ENCODE results near the gene LRBA.

The LRBA gene

GRCh38 chr4:150681063-150681462, 334.0 kb downstream of the LRBA start:
- Histone ChIP-seq H2BK120ac (ENCODE audit: low read depth, low read length) (no peak overlapping the region), H4K8ac (ENCODE audit: low read depth, low read length) (no peak overlapping the region), H3K4me2 (ENCODE audit: insufficient read depth, low read length, poor library complexity, severe bottlenecking) (no peak overlapping the region), H3K36me3 (replicated peaks in 1 of 2; ENCODE audit: control insufficient read depth in 2 of 2, insufficient read depth in 2 of 2, low read length in 2 of 2) (no peaks in the 10 kb centered on the region), H2AK5ac (ENCODE audit: low read depth, low read length) (no peak overlapping the region), H3K79me1 (ENCODE audit: low read depth, low read length) (no peaks in the 10 kb centered on the region), H3K27me3 (ENCODE audit: control insufficient read depth in 3 of 3, insufficient read depth in 3 of 3, low read depth in 1 of 3, low read length in 3 of 3) (no peaks in the 10 kb centered on the region), H2BK12ac (ENCODE audit: low read length) (no peak overlapping the region), H2BK5ac (ENCODE audit: low read length) (no peak overlapping the region), H2BK15ac (ENCODE audit: low read length) (no peak overlapping the region), H3K4me1 (ENCODE audit: control insufficient read depth in 2 of 2, insufficient read depth in 1 of 2, low read depth in 1 of 2, low read length in 2 of 2) (peaks cover 4 to 6% of the 10 kb centered on the region in 2 donors), H3K4me3 (ENCODE audit: low read length in 2 of 2) (no peak overlapping the region), H3K9ac (ENCODE audit: low read depth, low read length, poor library complexity) (no peak overlapping the region), H3K14ac (ENCODE audit: low read length) (no peak overlapping the region), H3K18ac (ENCODE audit: low read length) (no peak overlapping the region), H3K27ac (replicated peaks; ENCODE audit: low read length) (no peak overlapping the region), H3K23ac (ENCODE audit: low read depth, low read length, poor library complexity) (no peak overlapping the region), H4K91ac (ENCODE audit: low read depth, low read length, poor library complexity) (no peak overlapping the region), H2AFZ (ENCODE audit: low read length) (no peak overlapping the region), H3K9me3 (replicated peaks in 1 of 2; ENCODE audit: control insufficient read depth in 2 of 2, insufficient read depth in 1 of 2, low read depth in 1 of 2, low read length in 2 of 2) (no peaks in the 10 kb centered on the region), H3K4ac (ENCODE audit: low read length) (no peak overlapping the region)
- DNase-seq (ENCODE audit: low spot score), result no peak

GRCh38 chr4:150680651-150681050, 334.4 kb downstream of the LRBA start:
- no peak overlapping the region for H4K8ac ChIP-seq (ENCODE audit: low read depth, low read length)
- no peak overlapping the region for H2AK5ac ChIP-seq (ENCODE audit: low read depth, low read length)
- no peak overlapping the region for H3K23ac ChIP-seq (ENCODE audit: low read depth, low read length, poor library complexity)
- H3K18ac ChIP-seq (ENCODE audit: low read length), result no peak overlapping the region
- H3K36me3 ChIP-seq (replicated peaks in 1 of 2; ENCODE audit: control insufficient read depth in 2 of 2, insufficient read depth in 2 of 2, low read length in 2 of 2), result no peaks in the 10 kb centered on the region
- H3K9ac ChIP-seq (ENCODE audit: low read depth, low read length, poor library complexity), result no peak overlapping the region
- no peak overlapping the region for H2BK12ac ChIP-seq (ENCODE audit: low read length)
- H2AFZ ChIP-seq (ENCODE audit: low read length), result no peak overlapping the region
- H3K4me2 ChIP-seq (ENCODE audit: insufficient read depth, low read length, poor library complexity, severe bottlenecking), result no peak overlapping the region
- H2BK5ac ChIP-seq (ENCODE audit: low read length), result no peak overlapping the region
- no peak overlapping the region for H3K14ac ChIP-seq (ENCODE audit: low read length)
- H4K91ac ChIP-seq (ENCODE audit: low read depth, low read length, poor library complexity), result no peak overlapping the region
- no peaks in the 10 kb centered on the region for H3K9me3 ChIP-seq (replicated peaks in 1 of 2; ENCODE audit: control insufficient read depth in 2 of 2, insufficient read depth in 1 of 2, low read depth in 1 of 2, low read length in 2 of 2)
- DNase-seq (ENCODE audit: low spot score), result no peak
- peaks cover 4 to 6% of the 10 kb centered on the region in 2 donors for H3K4me1 ChIP-seq (ENCODE audit: control insufficient read depth in 2 of 2, insufficient read depth in 1 of 2, low read depth in 1 of 2, low read length in 2 of 2)
- no peak overlapping the region for H3K27ac ChIP-seq (replicated peaks; ENCODE audit: low read length)
- H3K27me3 ChIP-seq (ENCODE audit: control insufficient read depth in 3 of 3, insufficient read depth in 3 of 3, low read depth in 1 of 3, low read length in 3 of 3), result no peaks in the 10 kb centered on the region
- no peak overlapping the region for H3K4me3 ChIP-seq (ENCODE audit: low read length in 2 of 2)
- no peaks in the 10 kb centered on the region for H3K79me1 ChIP-seq (ENCODE audit: low read depth, low read length)
- no CpG with 5 or more reads among the region's 5 CpGs for WGBS, 2 donors (ENCODE audit: extremely low coverage in 2 of 2, insufficient read length in 2 of 2, insufficient replicate concordance in 1 of 2)
- no peak overlapping the region for H3K4ac ChIP-seq (ENCODE audit: low read length)
- no peak overlapping the region for H2BK15ac ChIP-seq (ENCODE audit: low read length)
- no peak overlapping the region for H2BK120ac ChIP-seq (ENCODE audit: low read depth, low read length)

GRCh38 chr4:150679765-150680343, 335.2 kb downstream of the LRBA start:
- no CpG with 5 or more reads among the region's 3 CpGs for WGBS, 2 donors (ENCODE audit: extremely low coverage in 2 of 2, insufficient read length in 2 of 2, insufficient replicate concordance in 1 of 2)

GRCh38 chr4:150679018-150679764, 335.9 kb downstream of the LRBA start:
- WGBS, 2 donors (ENCODE audit: extremely low coverage in 2 of 2, insufficient read length in 2 of 2, insufficient replicate concordance in 1 of 2), result no CpG with 5 or more reads among the region's 5 CpGs
- no peaks in the 10 kb centered on the region for H3K9me3 ChIP-seq (replicated peaks in 1 of 2; ENCODE audit: control insufficient read depth in 2 of 2, insufficient read depth in 1 of 2, low read depth in 1 of 2, low read length in 2 of 2)
- no peak overlapping the region for H2BK120ac ChIP-seq (ENCODE audit: low read depth, low read length)
- H3K4ac ChIP-seq (ENCODE audit: low read length), result no peak overlapping the region
- no peak overlapping the region for H4K91ac ChIP-seq (ENCODE audit: low read depth, low read length, poor library complexity)
- H2AFZ ChIP-seq (ENCODE audit: low read length), result no peak overlapping the region
- no peak overlapping the region for H3K4me2 ChIP-seq (ENCODE audit: insufficient read depth, low read length, poor library complexity, severe bottlenecking)
- no peaks in the 10 kb centered on the region for H3K27me3 ChIP-seq (ENCODE audit: control insufficient read depth in 3 of 3, insufficient read depth in 3 of 3, low read depth in 1 of 3, low read length in 3 of 3)
- H2AK5ac ChIP-seq (ENCODE audit: low read depth, low read length), result no peak overlapping the region
- no peak overlapping the region for H3K14ac ChIP-seq (ENCODE audit: low read length)
- H4K8ac ChIP-seq (ENCODE audit: low read depth, low read length), result no peak overlapping the region
- H3K4me1 ChIP-seq (ENCODE audit: control insufficient read depth in 2 of 2, insufficient read depth in 1 of 2, low read depth in 1 of 2, low read length in 2 of 2), result peaks cover 2 to 6% of the 10 kb centered on the region in 2 donors
- no peak overlapping the region for H3K9ac ChIP-seq (ENCODE audit: low read depth, low read length, poor library complexity)
- no peak overlapping the region for H3K23ac ChIP-seq (ENCODE audit: low read depth, low read length, poor library complexity)
- no peak overlapping the region for H3K27ac ChIP-seq (replicated peaks; ENCODE audit: low read length)
- H3K36me3 ChIP-seq (replicated peaks in 1 of 2; ENCODE audit: control insufficient read depth in 2 of 2, insufficient read depth in 2 of 2, low read length in 2 of 2), result no peaks in the 10 kb centered on the region
- H3K79me1 ChIP-seq (ENCODE audit: low read depth, low read length), result no peaks in the 10 kb centered on the region
- H2BK5ac ChIP-seq (ENCODE audit: low read length), result no peak overlapping the region
- H3K4me3 ChIP-seq (ENCODE audit: low read length in 2 of 2), result no peak overlapping the region
- DNase-seq (ENCODE audit: low spot score), result no peak
- H2BK15ac ChIP-seq (ENCODE audit: low read length), result no peak overlapping the region
- H2BK12ac ChIP-seq (ENCODE audit: low read length), result no peak overlapping the region
- H3K18ac ChIP-seq (ENCODE audit: low read length), result no peak overlapping the region

More at GRCh38 chr4:150679765-150680343, 335.2 kb downstream of the LRBA start:
- no peak overlapping the region for H3K27ac ChIP-seq (replicated peaks; ENCODE audit: low read length)
- no peak overlapping the region for H3K18ac ChIP-seq (ENCODE audit: low read length)
- no peak overlapping the region for H2AFZ ChIP-seq (ENCODE audit: low read length)
- no peak overlapping the region for H3K23ac ChIP-seq (ENCODE audit: low read depth, low read length, poor library complexity)
- H3K4me2 ChIP-seq (ENCODE audit: insufficient read depth, low read length, poor library complexity, severe bottlenecking), result no peak overlapping the region
- no peaks in the 10 kb centered on the region for H3K27me3 ChIP-seq (ENCODE audit: control insufficient read depth in 3 of 3, insufficient read depth in 3 of 3, low read depth in 1 of 3, low read length in 3 of 3)
- no peak overlapping the region for H4K91ac ChIP-seq (ENCODE audit: low read depth, low read length, poor library complexity)
- no peaks in the 10 kb centered on the region for H3K79me1 ChIP-seq (ENCODE audit: low read depth, low read length)
- DNase-seq (ENCODE audit: low spot score), result no peak
- H2BK5ac ChIP-seq (ENCODE audit: low read length), result no peak overlapping the region
- H3K4me1 ChIP-seq (ENCODE audit: control insufficient read depth in 2 of 2, insufficient read depth in 1 of 2, low read depth in 1 of 2, low read length in 2 of 2), result peaks cover 4 to 6% of the 10 kb centered on the region in 2 donors
- no peaks in the 10 kb centered on the region for H3K36me3 ChIP-seq (replicated peaks in 1 of 2; ENCODE audit: control insufficient read depth in 2 of 2, insufficient read depth in 2 of 2, low read length in 2 of 2)
- H3K14ac ChIP-seq (ENCODE audit: low read length), result no peak overlapping the region
- no peak overlapping the region for H3K4me3 ChIP-seq (ENCODE audit: low read length in 2 of 2)
- no peak overlapping the region for H2BK12ac ChIP-seq (ENCODE audit: low read length)
- H2BK120ac ChIP-seq (ENCODE audit: low read depth, low read length), result no peak overlapping the region
- H4K8ac ChIP-seq (ENCODE audit: low read depth, low read length), result no peak overlapping the region
- H2AK5ac ChIP-seq (ENCODE audit: low read depth, low read length), result no peak overlapping the region
- no peak overlapping the region for H2BK15ac ChIP-seq (ENCODE audit: low read length)
- no peaks in the 10 kb centered on the region for H3K9me3 ChIP-seq (replicated peaks in 1 of 2; ENCODE audit: control insufficient read depth in 2 of 2, insufficient read depth in 1 of 2, low read depth in 1 of 2, low read length in 2 of 2)
- H3K4ac ChIP-seq (ENCODE audit: low read length), result no peak overlapping the region
- H3K9ac ChIP-seq (ENCODE audit: low read depth, low read length, poor library complexity), result no peak overlapping the region
